Activated naive CD4-positive, alpha-beta T cell treated with anti-CD3 and anti-CD28 coated beads, Interleukin-2, amount 50 U/mL, for 24 hours (primary cell): Measurements from ENCODE around the gene PTCD1.

ENCODE experiments used
- H3K27ac Mint-ChIP-seq: one replicate; pipeline ENCODE4 v1.8.0; 2021; ENCODE audit warnings: mild to moderate bottlenecking, mixed read lengths
- H3K27me3 Mint-ChIP-seq: one replicate; pipeline ENCODE4 v1.8.0; 2021; ENCODE audit warnings: mixed read lengths
- H3K36me3 Mint-ChIP-seq: one replicate; pipeline ENCODE4 v1.8.0; 2021; ENCODE audit warnings: mixed read lengths
- H3K4me1 Mint-ChIP-seq: one replicate; pipeline ENCODE4 v1.8.0; 2021; ENCODE audit warnings: mixed read lengths
- H3K4me3 Mint-ChIP-seq: one replicate; pipeline ENCODE4 v1.8.0; 2021; ENCODE audit warnings: mild to moderate bottlenecking, mixed read lengths
- H3K9me3 Mint-ChIP-seq: one replicate; pipeline ENCODE4 v1.8.0; 2021; ENCODE audit warnings: mixed read lengths

PTCD1 gene

DNA sequence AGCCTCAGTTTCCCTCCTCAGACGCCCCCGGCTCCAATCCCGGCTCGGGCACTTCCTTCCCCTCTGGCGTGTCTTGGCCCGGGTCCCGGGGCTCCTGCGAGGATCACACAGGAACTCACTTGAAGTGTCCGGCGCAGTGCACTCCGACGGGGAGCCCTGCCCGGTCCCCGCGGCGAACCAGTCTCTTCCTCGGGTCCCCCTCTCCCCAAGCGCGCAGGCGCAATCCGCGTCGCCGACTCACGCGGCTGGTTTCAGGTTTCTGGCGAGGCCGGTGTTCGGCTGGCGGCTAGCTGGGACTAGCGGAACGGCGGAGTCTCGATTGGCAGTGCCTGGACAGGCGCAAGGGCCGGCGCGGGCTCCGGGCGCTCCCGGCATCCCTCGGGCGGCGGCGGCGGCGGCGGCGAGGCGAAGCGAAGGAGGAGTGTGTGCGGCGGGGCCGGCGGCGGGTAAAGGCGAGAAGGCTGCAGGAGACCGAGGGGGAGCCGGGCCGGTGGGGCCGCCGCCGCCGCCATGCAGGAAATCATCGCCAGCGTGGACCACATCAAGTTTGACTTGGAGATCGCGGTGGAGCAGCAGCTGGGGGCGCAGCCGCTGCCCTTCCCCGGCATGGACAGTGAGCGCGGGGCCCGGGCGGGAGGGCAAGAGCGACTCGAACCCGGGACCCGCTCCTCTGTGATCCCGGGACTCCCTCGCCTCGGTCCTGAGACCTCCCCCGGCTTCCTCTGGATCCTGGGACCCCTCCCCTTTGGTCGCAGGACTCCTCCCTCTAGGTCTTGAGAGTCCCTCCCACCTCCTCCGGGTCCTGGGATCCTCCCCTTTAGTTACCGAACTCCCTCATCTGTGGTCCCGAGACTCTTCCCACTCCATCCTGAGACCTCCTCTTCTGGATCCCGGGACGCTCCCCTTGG lies at the start of gene PTCD1, which contains the start of gene CPSF4:
Gene PTCD1 (minus strand): TSS at position 226 of the 908 bp plus-strand sequence. CDS start 3,556 bp downstream, outside the sequence.
Gene CPSF4 (plus strand): TSS at position 371 of the 908 bp plus-strand sequence. CDS start 140 bp downstream, at position 511.
- Mint-ChIP-seq H3K27me3 (no peaks in the 10 kb centered on the region), H3K9me3 (no peaks in the 10 kb centered on the region), H3K27ac (peak within 1 kb of the TSS; percentile 97), H3K4me3 (peak within 1 kb of the TSS; percentile 98), H3K4me1 (peaks cover 31% of the 10 kb centered on the region), H3K36me3 (peaks cover 8% of the 10 kb centered on the region)

GRCh38 chr7:99485094-99485493 lies 46.5 kb upstream of the PTCD1 start:
- H3K36me3 Mint-ChIP-seq = peaks cover 4% of the 10 kb centered on the region
- H3K27me3 Mint-ChIP-seq = no peaks in the 10 kb centered on the region
- H3K27ac Mint-ChIP-seq = no peak overlapping the region
- no peaks in the 10 kb centered on the region for H3K9me3 Mint-ChIP-seq
- no peak overlapping the region for H3K4me3 Mint-ChIP-seq
- H3K4me1 Mint-ChIP-seq = no peaks in the 10 kb centered on the region

DNA sequence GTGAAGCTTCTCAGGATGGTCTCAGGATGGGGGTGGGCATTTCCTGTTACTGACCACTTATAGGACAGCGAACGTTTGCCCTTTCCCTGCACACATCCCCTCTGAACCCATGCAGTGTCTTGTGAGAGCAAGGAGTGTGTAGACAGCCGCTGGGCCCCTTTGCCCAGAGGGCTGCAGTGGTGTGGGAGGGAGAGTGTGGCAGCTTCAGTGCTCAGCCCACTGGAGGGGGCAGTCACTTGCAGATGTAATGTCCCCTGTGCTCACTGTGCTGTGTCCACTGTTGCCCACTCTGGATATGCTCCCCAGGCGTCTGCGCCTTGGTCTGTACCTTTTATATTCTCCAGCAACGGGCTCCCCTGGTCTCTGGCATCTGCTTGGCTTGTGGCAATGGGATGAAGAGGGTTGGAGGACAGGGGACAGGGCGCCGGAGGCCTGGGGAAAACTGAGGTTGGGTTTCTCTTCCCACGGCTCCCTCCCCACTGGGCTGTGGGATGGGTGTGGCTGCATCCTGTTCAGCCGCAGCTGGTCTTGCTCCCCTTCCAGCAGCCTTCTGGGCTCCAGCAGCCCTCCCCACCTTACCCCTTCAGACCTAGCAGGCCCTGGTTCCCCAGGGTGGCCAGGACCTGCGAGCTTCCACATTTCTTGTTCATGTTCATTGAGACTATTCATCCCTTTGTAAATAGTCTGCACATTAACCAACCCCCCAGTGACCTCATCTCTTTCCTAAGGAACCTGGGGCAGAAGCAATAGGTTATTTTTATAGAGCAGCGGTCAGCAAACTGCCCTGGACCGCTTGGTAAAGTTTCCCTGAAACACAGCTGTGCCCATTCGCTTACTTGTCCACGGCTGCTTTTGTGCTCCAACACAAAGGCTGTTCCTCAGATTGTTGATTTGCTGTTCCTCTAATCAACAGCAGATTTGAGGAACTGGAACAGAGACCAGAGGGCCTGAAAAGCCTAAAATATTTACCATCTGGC lies 40.2 kb upstream of the PTCD1 start:
- H3K36me3 Mint-ChIP-seq = peaks cover 2% of the 10 kb centered on the region

GRCh38 chr7:99476107-99476506 lies 37.5 kb upstream of the PTCD1 start:
- peaks cover 2% of the 10 kb centered on the region for H3K36me3 Mint-ChIP-seq
- H3K27ac Mint-ChIP-seq = no peak overlapping the region
- no peaks in the 10 kb centered on the region for H3K9me3 Mint-ChIP-seq
- no peak overlapping the region for H3K4me3 Mint-ChIP-seq
- no peaks in the 10 kb centered on the region for H3K27me3 Mint-ChIP-seq
- H3K4me1 Mint-ChIP-seq = peaks cover 50% of the 10 kb centered on the region

More for the DNA sequence above, 40.2 kb upstream of the PTCD1 start:
- Mint-ChIP-seq H3K27ac (peak overlapping the region; percentile 90), H3K27me3 (no peaks in the 10 kb centered on the region), H3K4me3 (no peak overlapping the region), H3K4me1 (peaks cover 33% of the 10 kb centered on the region), H3K9me3 (no peaks in the 10 kb centered on the region)

DNA sequence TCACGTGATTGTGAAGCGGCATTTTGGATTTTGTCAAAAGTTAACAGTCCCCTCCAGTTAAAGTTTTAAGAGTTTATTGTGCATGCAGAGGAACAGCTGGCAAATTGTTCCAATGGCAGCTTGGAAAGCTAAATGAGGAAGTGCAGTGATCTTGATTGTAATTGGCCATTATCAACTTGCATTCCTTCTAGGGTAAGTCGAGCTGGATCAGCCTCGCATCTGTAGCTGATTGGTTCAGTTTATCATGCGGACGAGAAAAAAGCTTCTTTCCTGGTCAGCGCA lies 34.7 kb upstream of the PTCD1 start:
- Mint-ChIP-seq H3K27me3 (no peaks in the 10 kb centered on the region), H3K4me3 (peak overlapping the region; percentile 96), H3K36me3 (peaks cover 2% of the 10 kb centered on the region), H3K9me3 (no peaks in the 10 kb centered on the region), H3K27ac (peak overlapping the region; percentile 90), H3K4me1 (peaks cover 43% of the 10 kb centered on the region)

- Mint-ChIP-seq H3K36me3 (peaks cover 2% of the 10 kb centered on the region), H3K4me3 (peak within 1 kb of the TSS; percentile 96), H3K9me3 (no peaks in the 10 kb centered on the region), H3K4me1 (peaks cover 39% of the 10 kb centered on the region), H3K27ac (peak within 1 kb of the TSS; percentile 97), H3K27me3 (no peaks in the 10 kb centered on the region)
Measured at GRCh38 chr7:99472561-99473314, 34.1 kb upstream of the PTCD1 start, which contains the start of gene ZNF789. TSS of gene ZNF789 (plus strand) at chr7:99472890. CDS start at chr7:99476457, 3,567 bp downstream.

DNA sequence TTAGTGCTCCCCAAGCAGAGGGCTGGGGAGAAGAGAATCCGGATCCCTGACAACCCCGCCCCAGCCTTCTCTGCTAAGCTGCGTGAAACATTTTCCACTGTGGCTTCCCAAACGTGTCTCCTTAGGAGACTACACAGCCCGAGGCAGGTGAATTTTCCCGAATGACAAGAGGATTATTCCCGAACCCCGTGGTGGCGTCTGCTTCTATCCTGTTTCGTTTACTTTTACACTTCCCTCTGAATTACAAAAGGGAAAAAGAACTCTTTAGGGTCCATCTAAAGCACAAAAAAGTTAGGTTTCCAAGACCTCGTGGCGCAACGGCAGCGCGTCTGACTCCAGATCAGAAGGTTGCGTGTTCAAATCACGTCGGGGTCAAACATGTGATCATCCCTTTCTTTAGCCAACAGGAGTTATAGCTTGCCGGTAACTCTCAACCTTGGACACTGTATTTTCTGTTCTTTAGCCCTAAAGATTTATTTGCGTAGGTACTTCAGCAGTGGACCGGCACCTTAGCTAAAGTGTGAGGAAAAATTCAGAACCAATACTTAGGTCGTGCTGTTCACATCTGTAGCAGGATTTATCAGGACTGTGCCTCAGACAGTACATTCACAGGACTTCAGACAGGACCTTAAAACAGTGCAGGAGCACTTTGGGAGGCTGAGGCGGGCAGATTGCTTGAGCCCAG lies 30.9 kb upstream of the PTCD1 start:
- H3K36me3 Mint-ChIP-seq = no peaks in the 10 kb centered on the region
- no peaks in the 10 kb centered on the region for H3K9me3 Mint-ChIP-seq
- H3K27ac Mint-ChIP-seq = no peak overlapping the region
- H3K4me3 Mint-ChIP-seq = no peak overlapping the region
- H3K4me1 Mint-ChIP-seq = peaks cover 30% of the 10 kb centered on the region
- no peaks in the 10 kb centered on the region for H3K27me3 Mint-ChIP-seq

GRCh38 chr7:99468336-99468918 lies 29.8 kb upstream of the PTCD1 start:
- H3K4me3 Mint-ChIP-seq = no peak overlapping the region
- peaks cover 34% of the 10 kb centered on the region for H3K4me1 Mint-ChIP-seq
- H3K36me3 Mint-ChIP-seq = peaks cover 5% of the 10 kb centered on the region
- no peaks in the 10 kb centered on the region for H3K27me3 Mint-ChIP-seq
- no peaks in the 10 kb centered on the region for H3K9me3 Mint-ChIP-seq
- no peak overlapping the region for H3K27ac Mint-ChIP-seq

DNA sequence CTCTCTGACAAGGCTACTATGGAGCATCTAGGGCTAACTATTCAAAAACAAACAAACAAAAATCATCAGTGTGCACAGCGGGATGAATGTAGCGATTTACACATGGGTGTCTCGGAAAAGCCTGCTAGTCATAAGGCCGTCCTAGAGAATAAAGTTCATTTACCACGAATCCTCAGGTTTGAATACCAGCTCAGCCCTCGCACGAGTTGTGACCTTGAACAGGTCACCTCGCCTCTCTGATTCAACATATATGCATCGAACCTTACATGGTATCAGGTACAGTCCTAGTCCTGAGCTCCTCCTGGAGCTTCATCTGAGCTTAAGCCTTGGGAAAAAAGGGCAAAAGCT lies 26.8 kb upstream of the PTCD1 start:
- Mint-ChIP-seq H3K4me3 (peak overlapping the region; percentile 91), H3K27me3 (no peaks in the 10 kb centered on the region), H3K36me3 (peaks cover 5% of the 10 kb centered on the region), H3K4me1 (peaks cover 27% of the 10 kb centered on the region), H3K27ac (peak overlapping the region; percentile 93), H3K9me3 (no peaks in the 10 kb centered on the region)

GRCh38 chr7:99461221-99461620 lies 22.6 kb upstream of the PTCD1 start:
- no peaks in the 10 kb centered on the region for H3K27me3 Mint-ChIP-seq
- peak overlapping the region; percentile 4 for H3K27ac Mint-ChIP-seq
- H3K4me3 Mint-ChIP-seq = no peak overlapping the region
- peaks cover 35% of the 10 kb centered on the region for H3K4me1 Mint-ChIP-seq
- peaks cover 6% of the 10 kb centered on the region for H3K36me3 Mint-ChIP-seq
- no peaks in the 10 kb centered on the region for H3K9me3 Mint-ChIP-seq

DNA sequence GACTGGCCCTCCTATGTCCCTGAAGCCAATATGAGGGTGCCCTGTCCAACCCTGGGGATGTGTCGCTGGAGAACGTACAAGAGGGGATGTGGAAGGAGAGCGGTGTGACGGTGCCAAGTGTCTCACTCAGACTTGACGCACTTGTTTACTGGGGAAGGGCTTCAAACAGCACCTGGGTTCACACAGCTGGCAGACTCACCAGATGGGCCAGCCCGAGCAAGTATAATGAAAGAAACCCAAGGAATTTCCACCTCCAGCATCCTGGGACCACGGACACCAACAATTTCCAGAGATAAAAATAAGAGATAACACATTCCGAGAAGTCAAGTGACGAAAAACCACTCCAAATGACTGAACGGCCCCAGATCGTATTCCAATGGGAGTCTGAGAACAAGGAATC lies 22.1 kb upstream of the PTCD1 start:
- Mint-ChIP-seq H3K36me3 (peaks cover 6% of the 10 kb centered on the region), H3K4me1 (peaks cover 30% of the 10 kb centered on the region), H3K27ac (peak overlapping the region; percentile 18), H3K27me3 (no peaks in the 10 kb centered on the region), H3K4me3 (no peak overlapping the region), H3K9me3 (no peaks in the 10 kb centered on the region)

DNA sequence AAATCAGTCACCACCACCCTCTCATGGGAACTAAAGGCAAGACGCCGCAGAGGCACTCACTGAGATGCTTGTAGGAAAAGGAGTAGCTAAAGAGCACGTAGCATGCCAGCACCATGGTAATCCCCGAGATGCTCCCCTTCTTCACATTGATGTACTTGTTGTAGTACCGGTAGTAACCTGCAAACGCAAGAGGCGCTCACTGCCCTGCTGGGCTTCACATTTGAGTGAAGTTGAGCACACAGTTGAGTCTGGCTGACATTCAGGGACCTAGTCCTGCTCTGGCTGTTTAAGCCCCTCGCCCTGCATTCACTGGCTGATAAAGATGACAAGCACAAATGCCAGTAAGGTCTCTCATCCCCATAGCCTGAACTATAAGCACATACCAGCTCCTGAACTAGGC lies 20.5 kb upstream of the PTCD1 start:
- H3K36me3 Mint-ChIP-seq = peaks cover 5% of the 10 kb centered on the region
- H3K27ac Mint-ChIP-seq = no peak overlapping the region
- H3K9me3 Mint-ChIP-seq = no peaks in the 10 kb centered on the region
- H3K4me1 Mint-ChIP-seq = peaks cover 23% of the 10 kb centered on the region
- H3K27me3 Mint-ChIP-seq = no peaks in the 10 kb centered on the region
- H3K4me3 Mint-ChIP-seq = no peak overlapping the region

DNA sequence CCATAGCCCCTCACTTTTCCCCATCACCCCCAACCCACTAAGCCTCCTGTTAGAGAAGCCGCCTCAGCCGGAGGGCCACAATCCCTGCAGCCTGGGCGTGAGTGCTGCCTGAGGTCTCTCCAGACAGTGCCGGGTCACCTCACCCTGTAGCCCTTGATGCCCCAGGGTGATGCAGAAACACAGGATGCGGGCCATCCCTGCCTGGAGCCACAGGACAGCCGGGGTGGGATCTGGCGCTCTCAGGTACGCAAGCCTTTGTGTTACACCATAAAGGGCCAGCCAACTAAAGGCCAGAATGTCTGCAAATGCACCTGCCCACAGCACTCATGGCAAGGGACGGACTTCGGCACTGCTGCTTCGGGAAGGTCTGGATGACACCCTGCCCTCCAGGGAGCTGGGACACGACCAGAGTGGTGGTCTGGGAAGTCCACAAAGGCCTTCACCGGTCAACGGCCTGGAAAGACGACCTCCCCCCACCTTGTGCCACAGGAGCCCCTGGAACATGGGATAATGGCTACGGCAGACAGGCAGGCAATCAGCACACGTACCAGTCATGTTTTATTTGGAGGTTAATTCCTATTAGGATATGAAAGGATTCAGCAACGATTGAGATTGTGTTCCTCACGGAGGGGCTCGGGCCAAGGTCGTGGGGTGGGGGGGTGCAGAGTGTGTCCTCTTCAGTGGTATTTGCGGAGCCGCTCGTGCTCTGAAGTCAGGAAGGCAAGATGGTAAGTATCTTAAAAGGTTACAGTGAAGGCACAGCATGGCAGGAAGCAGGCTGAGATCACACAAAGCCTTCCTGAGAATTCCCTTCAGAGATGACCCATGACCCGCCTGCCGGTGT lies 19.3 kb upstream of the PTCD1 start:
- H3K4me3 Mint-ChIP-seq = no peak overlapping the region
- peaks cover 6% of the 10 kb centered on the region for H3K36me3 Mint-ChIP-seq
- H3K27ac Mint-ChIP-seq = no peak overlapping the region
- peaks cover 15% of the 10 kb centered on the region for H3K4me1 Mint-ChIP-seq
- no peaks in the 10 kb centered on the region for H3K27me3 Mint-ChIP-seq
- H3K9me3 Mint-ChIP-seq = no peaks in the 10 kb centered on the region
